CD4-positive, alpha-beta T cell treated with Interleukin-17A for 1 hour (primary cell): ENCODE results near the gene FDXR.
"Not testable (repeated sequence)": the region's sequence is repeated elsewhere in the genome, so short reads cannot be mapped to it uniquely, and the experiment has no call there.

Experiments
- DNase-seq: peaks from one replicate; pipeline ENCODE4 v3.0.0-alpha.2; 2020

FDXR gene, protein sequence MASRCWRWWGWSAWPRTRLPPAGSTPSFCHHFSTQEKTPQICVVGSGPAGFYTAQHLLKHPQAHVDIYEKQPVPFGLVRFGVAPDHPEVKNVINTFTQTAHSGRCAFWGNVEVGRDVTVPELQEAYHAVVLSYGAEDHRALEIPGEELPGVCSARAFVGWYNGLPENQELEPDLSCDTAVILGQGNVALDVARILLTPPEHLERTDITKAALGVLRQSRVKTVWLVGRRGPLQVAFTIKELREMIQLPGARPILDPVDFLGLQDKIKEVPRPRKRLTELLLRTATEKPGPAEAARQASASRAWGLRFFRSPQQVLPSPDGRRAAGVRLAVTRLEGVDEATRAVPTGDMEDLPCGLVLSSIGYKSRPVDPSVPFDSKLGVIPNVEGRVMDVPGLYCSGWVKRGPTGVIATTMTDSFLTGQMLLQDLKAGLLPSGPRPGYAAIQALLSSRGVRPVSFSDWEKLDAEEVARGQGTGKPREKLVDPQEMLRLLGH

DNA sequence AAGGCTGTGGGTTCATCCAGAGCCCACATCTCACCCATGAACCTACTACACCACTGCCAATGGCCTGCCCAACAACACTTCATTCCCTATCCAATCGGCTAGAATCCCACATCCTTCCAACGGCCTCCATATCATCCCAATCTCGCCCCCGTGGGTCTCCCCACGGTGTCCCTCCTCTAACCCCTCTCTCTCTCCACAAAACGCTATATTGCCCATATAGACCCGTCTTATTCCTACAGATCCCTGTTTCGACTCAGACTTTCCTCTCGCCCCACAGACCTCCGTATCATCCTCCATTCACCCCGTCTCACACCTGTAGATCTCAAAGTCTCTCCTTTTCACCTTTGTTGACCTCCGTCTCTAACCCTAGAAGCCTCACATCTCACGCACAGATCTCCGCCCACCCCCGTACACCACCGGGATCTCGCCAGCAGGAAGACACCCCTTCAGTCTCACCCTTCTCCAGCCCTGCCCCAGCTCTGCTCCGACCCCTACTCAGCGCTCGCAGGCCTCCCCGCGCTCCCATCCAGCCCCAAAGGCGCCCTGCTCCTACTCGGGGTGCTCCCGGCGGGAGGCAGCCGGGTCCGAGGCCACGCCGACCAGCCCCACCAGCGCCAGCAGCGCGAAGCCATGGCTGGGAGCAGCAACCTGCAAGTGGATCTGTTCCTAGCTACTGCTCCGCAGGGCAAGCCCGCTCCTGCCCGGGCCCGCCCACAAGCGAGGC is at the start of gene FDXR:
TSS of gene FDXR (minus strand) at position 682 of the 724 bp plus-strand sequence. CDS start at position 632, 50 bp downstream.
- no peak for DNase-seq

- DNase-seq, result no peak
Observed at GRCh38 chr17:74922172-74922571, 49.4 kb upstream of the FDXR start.

GRCh38 chr17:74921769-74922168 is 49.0 kb upstream of the FDXR start:
- DNase-seq, result no peak

DNA sequence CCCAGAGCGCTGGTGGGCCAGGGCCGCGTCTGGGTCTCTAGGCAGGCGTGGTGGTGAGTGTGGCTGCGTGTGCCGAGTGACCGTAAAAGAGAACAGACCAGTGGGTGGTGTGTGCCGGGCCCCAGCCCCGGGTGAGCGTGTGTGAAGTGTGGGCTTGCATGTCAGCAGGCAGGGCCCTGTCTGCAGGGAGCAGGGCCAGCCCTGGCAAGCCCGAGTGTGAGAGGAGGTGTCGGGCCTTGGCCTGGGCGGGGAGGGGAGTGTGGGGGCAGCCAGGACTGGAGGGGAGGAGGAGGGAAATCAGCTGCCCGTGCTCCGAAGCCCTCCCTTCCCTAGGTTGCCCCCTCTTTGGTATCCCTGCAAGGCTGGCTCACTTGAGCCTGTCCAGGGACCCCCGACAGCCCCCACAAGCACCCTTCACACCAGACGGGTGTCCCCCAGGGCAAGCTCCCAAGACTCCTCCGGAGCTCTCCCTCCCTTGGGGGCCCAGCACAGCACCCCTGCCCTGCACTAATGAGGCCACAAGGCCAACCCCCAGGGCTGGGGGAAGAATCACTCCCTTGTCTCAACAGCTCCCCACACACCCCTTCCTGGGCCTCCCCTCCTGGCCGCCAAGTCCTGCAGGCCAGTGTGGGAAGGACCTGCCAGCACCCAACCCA is 48.4 kb upstream of the FDXR start:
- DNase-seq, result no peak

DNA sequence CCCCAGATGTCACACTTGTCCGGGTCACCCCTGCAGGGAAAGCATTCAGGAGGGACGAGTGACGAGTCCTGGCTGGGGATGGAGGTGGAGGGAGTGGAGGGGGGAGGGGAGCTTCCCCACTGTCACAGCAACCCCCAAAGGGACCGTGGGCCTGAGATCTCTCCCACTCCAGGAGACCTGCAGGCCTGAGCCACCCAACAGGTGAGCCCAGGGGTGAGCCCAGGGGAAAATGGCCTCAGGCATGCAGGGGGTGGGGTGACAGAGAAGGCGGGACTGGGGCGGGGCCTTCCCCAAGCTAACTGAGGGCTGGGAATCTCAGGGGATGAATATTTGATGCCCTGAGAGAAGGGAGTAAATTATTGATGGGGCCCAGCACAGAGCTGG is 47.8 kb upstream of the FDXR start:
- no peak for DNase-seq

- DNase-seq, result no peak
Observed at GRCh38 chr17:74920306-74920620, 47.5 kb upstream of the FDXR start.

- DNase-seq, result no peak
Observed at GRCh38 chr17:74919440-74920305, 46.9 kb upstream of the FDXR start.

DNA sequence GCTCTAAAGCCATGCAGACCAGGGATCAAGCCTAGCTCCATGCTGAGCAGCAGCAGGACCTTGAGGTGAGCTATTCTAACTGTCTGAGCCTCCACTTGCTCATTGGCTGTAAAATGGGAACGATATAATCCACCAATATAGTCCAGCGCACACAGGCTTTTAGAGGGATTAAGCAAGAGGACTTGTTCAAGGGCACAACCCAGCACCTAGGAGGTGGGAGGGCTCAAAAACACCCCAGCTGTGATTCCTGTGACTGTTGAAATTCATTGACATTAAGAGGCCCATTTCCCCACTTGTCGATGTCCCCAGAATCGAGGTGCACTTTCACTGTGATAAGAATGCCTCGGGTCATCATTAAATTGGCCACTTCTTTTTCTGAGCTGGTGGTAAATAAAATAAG is 46.1 kb upstream of the FDXR start:
- DNase-seq, result no peak

DNA sequence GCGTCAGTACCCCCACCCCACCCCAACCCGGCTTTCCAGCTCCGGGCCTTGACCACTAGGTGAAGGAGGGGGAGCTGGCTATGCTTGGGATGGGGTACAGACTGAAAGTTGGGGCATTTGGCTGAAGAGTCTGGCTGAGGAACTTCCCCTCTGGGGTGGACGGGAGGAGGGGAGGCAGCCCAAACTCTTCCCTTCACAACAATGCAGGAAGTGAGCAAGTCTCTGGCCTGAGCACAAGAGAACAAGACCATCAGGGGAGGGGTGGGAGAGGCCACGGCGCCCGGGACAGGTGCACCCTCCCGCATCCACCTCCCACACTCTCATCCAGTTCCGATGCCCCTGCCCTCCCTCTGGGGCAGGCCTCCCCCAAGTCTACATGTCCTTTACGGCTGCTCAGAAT is 44.6 kb upstream of the FDXR start:
- no peak for DNase-seq

DNA sequence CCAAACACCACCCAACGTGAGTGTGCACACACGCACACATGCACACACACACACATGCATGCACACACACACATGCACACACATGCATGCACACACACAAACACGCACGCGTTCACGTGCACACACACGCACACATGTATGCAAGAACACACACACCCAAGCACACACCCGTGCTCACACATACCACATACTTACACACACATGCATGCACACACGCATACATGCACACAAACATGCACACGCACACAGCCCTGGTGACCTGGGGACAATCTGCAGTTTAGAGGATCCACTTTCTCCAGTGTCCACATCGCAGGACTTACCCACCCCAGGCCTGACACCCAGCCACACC is 44.0 kb upstream of the FDXR start:
- DNase-seq, result no peak

- no peak for DNase-seq
Observed at GRCh38 chr17:74916136-74916850, 43.5 kb upstream of the FDXR start.

DNA sequence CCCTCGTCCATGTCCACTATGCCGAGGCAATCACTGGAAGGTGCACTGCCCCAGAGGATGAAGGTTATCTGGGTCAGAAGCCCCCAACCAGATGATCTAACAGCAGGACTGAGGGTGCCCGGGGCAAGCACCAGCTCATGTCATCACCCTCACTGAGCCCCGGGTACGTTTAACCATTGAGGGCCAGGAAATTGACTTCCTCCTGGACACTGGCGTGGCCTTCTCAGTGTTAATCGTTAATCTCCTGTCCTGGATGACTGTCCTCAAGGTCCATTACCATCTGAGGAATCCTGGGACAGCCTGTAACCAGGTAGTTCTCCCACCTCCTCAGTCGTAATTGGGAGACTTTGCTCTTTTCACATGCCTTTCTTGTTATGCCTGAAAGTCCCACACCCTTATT is 38.6 kb upstream of the FDXR start:
- DNase-seq, result not testable (repeated sequence)

- DNase-seq, result not testable (repeated sequence)
Observed at GRCh38 chr17:74909097-74909496, 36.3 kb upstream of the FDXR start.

DNA sequence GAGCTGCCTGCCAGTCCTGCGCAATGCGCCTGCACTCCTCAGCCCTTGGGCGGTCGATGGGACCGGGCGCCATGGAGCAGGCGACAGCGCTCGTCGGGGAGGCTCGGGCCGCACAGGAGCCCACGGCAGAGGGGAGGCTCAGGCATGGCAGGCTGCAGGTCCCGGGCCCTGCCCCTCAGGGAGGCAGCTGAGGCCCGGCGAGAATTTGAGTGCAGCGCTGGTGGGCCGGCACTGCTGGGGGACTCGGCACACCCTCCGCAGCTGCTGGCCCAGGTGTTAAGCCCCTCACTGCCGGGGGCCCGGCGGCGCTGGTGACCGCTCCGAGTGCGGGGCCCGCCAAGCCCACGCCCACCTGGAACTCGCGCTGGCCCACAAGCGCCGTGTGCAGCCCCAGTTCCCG is 34.2 kb upstream of the FDXR start:
- no peak for DNase-seq

DNA sequence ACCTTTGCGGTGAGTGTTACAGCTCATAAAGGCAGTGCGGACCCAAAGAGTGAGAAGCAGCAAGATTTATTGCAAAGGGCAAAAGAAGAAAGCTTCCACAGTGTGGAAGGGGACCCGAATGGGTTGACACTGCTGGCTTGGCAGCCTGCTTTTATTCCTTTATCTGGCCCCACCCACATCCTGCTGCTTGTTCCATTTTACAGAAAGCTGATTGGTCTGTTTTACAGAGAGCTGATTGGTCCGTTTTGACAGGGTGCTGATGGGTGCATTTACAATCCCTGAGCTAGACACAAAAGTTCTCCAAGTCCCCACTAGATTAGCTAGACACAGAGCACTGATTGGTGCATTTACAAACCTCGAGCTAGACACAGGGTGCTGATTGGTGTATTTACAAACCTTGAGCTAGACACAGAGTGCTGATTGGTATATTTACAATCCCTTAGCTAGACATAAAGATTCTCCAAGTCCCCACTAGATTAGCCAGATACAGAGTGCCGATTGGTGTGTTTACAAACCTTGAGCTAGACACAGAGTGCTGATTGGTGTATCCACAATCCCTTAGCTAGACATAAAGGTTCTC is 33.5 kb upstream of the FDXR start:
- DNase-seq, result peak; percentile 8

DNA sequence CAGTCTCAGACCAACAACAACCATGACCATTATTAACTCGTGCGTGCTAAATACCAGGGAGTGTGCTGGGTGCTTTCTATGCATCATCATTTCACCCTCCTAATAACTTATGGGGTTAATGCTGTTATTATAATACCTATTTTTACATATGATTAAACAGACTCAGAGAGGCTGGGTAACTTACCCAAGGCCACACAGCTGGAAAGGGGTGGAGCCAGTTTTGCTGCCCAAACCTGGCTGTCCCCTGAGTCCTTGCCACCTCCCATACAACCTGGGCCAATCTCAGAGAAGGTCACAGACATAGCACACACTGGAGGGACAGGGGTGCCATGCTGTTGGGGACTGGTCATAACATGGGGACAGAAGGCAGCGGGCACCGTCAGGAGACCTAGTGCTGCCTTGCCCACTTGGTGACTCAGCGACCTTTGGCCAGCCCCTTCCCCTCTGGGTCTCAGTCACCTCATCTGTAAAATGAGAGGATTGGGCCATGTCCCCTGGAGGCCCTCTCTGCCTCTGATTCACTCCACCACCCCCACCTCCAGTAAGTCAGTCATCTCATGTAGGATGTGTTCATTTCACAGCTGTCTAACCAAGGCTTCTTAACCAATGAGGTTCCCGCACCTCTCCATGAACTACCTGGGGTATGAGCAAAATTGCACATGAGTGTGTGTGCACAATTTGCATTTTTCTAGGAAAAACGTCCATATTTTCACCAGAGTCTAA is 32.1 kb upstream of the FDXR start:
- no peak for DNase-seq

DNA sequence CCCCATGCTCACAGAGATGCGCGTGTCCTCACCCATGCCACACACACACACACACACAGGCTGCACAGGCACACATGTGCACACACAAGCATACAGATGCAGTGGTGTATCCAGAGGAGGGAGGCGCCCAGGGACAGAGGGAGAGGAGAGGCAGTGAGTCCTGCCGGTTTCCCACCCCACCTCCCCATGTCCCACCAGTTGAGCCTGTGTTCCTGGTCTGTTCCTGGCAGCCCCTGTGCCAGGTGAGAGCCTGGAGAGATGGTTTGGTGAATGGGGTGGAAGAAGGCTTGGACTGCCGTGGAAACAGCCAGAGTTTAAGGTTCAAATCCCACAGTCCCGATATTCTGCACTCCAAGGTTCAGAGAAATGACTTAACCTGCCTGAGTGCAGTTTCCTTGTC is 30.9 kb upstream of the FDXR start:
- no peak for DNase-seq

DNA sequence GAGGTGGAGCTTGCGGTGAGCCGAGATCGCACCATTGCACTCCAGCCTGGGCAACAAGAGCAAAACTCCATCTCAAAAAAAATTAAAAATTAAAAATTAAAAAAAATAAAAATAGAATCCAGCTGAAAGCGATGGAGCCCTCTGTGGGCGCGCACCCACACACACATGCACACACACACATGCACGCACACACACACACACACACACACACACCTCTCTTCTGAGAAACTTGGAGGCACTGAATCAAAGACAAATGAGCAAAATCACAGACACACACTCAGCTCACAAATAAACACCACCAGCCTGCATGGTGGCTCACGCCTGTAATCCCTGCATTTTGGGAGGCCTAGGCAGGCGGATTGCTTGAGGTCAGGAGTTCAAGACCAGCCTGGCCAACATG is 30.2 kb upstream of the FDXR start:
- no peak for DNase-seq

DNA sequence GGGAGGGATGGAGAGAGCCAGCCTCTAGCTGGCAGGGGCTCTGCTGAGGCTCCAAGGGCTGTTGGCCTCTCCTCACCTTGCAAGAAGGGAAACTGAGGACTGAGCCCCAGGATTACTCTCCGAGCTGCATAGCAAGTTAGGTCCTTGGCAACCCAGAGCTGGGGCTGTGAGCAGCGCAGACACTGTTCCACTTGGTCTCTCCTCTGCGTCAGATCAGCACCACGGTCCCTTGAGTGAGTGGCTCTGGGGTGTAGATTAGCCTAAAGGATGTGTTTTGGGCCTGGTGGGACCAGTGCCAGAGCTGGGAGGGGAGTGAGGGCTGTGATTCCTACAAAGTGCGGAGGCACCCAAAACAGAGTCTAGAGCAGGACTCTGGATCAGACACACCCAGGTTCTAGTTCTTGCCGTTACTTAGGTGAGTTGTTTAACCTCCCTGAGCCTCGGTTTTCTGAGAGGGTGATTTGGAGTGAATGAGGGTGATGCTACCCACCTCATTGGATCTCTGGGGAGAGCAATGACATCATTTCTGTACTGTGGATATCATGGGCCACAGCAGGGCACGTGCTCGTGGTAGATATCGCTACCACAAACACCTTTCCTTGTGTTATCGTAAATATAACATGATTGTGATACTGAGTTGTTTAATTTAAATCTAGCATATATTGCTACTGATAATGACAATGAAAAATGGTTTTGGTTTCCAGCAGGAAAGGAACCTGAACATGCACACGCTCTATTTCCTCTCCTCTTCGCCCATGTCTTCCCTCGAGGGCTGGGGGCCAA is 28.8 kb upstream of the FDXR start:
- no peak for DNase-seq

GRCh38 chr17:74900208-74900607 is 27.4 kb upstream of the FDXR start:
- no peak for DNase-seq
